ENCODE data around the gene GJC1.

GJC1 gene

GRCh38 chr17:44796731-44797130, 33.4 kb downstream of the GJC1 start:
- no peak for DNase-seq

GRCh38 chr17:44795928-44796327, 34.2 kb downstream of the GJC1 start:
- DNase-seq, result no peak

GRCh38 chr17:44795421-44795820, 34.7 kb downstream of the GJC1 start:
- DNase-seq, result no peak

GRCh38 chr17:44794851-44795413, 35.2 kb downstream of the GJC1 start:
- no peak for DNase-seq

DNA sequence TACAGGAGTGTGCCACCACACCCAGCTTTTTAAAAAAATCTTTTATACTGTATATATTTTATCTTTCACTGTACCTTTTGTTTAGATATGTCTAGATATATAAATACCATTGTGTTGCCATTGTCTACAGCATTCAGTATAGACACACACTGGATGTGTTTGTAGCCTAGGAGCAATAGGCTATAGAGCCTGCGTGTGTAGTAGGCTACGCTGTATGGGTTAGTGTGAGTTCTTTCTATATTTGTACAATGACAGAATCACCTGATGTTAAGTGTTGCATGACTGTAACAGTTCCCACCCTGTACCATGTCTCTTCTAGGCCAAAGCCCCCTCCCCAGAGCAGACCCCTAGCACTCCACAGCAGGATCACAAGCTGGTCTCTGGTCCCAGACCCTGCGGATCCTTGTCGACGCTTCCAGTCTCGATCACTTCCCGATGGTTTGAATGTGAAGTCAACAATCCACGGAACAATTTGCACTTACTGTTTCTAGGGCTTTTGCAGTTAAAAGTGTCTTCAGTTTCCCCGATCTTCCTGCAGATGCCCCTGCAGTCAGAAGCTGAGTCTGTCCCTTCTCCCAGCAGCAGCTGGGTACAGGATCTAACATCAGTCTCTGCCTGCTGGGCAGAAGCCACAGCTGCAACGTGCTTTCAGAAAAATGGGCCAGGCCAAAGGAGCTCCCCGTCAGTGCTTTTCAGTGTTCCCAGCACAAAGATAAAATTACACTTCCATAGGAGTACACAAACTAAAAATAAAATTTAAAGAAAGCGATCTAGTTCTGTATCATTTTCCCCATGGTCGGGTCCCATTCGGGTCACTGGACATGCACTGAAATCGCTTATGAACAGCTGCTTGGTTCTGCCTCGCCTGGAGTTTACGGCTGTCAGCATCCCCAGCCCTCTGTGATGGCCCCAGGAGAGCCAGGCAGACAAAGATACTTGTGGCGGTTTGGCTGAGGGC, 35.9 kb downstream of the GJC1 start:
- no peak for DNase-seq

DNA sequence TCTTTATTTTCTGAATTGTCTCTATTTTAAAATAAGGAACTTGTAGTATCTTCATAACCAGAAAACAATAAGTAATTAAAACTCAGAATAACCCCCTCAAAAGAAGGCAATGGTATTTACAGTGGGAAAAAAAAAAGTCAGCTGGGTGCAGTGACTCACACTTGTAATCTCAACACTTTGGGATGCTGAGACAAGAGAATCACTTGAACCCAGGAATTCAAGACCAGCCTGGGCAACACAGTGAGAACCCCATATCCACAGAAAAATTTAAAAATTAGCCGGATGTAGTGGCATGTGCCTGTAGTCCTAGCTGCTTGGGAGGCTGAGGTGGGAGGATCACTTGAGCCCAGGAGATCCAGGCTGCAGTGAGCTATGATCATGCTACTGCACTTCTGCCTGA, 37.8 kb downstream of the GJC1 start:
- no peak for DNase-seq

DNA sequence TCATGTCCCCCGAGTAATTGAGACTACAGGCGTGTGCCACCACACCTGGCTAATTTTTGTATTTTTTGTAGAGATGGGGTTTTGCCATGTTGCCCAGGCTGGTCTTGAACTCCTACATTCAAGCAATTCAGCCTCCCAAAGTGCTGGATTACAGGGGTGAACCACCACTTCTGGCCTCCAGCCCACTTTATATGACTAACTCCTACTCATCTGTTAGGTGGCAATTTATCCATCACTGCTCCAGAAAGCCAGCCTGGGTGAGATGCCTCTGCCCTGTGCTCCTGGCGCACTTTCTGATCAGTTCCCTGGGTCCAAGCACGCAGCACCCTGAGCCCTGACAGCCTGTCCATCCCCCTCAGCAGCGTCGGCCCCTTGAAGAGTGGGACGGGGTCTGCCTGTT, 41.9 kb downstream of the GJC1 start:
- no peak for DNase-seq

DNA sequence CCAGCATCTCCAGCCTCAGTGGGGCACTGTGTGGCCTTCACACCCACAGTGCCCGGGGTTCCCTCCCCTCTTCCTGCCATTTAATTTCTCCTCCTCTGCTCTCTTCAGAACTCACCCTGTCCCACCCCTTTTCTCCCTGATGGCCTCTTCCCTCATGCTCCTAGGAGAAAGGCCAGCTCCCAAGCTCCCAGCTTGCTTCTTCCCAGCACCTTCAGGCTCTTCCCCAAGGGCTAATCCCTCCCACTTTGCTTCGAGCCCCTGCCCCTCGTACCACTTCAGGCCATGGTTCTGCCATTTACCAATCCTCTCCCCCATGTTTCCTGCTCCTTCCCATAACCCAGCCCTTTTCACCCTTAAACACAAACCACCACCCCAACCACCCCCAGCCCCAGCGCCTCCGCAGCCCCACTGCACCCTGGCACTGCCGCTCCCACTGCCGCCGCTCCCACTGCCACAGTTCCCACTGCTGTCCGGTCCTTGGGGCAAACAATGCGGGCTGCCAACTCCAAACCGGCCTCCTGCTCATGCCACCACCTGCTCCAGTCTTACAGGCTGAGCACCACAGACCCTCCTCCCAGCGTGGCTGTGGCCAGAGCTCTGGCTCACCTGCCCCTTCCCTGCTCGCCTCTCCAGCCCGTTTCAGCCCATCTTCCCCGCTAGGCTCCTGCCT, 42.7 kb downstream of the GJC1 start:
- no peak for DNase-seq

DNA sequence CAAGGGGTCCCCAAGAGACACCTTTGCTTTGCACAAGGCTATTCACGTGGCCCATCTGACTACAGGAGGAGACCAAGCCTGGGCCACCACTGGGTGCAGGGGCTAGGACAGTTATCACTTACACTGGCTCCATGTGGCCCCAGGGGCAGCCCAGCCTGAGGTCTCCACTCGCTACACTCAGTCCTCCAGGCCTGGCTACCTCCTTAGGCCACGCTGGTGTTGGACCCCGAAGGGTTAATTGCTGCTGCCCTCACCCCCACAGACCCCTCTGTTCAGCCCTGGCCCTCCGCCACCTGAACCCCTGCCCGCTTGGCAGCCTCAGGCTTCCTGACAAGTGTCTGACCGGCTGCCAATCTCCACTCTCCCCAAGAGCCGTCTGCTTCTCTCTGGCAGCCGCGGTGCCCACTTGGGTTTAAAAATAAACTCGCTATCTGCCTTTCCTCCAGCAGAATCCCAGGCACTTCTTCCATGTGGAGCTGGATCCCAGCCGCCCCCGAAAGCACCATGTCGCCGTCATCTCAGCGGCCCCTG, 43.5 kb downstream of the GJC1 start:
- no peak for DNase-seq

GRCh38 chr17:44785921-44786320, 44.2 kb downstream of the GJC1 start:
- no peak for DNase-seq

DNA sequence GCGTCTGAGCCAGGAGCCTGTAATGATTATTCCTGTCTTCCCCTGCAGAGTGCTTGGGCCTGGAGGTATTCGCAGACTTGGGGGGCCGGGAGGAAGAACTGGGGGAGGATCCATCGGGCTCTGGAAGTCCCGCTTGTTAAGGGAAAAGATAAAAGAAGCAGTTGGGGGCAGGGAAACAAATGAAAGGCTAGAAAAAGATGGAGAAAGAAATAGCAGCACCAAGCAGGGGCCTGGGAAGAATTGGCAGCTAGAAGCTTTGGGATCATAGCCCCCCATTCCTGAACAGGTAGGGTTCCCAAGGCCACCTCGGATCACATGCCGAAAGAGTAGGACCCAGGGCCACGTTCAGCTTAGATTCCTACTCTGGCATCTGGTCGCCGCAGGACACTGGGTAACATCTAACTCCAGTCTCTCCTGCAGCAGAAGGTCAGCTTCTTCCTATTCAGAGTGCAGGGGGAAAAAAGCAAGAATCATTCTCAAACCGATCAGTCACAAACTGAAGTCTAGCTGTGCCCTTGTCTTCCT, 47.7 kb downstream of the GJC1 start:
- DNase-seq, result no peak

GRCh38 chr17:44781551-44782325, 48.3 kb downstream of the GJC1 start:
- DNase-seq, result no peak

DNA sequence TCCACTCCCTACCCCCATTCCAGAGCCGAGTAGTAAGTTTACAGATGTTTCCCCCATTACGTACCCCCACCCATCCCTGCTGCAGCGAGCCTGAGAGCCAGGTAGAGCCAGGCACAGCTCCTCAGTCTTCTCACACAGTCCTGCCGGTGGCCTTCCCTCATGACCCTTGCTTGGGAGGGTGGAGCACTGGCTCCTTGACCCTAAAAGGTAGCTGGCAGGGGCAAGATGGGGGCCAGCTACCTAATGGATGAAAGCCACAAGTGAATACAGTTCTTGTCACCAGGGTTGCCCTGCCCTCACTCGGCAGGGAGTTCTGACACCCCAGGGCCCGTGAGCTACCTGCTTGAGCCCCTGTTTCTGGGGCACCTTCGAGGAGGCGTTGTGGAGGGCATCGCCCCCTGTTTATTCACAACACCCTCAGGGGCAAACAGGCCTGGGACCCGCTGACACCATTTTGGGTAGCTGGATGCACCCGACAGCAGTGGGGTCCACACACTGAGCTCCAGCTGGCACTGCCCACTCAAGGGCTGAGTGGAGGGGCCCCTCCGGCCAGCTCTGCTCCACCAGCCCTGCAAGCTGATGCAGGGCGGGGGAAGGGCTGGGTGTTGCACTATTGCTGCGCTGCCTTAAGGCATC, 49.1 kb downstream of the GJC1 start:
- DNase-seq, result no peak

DNA sequence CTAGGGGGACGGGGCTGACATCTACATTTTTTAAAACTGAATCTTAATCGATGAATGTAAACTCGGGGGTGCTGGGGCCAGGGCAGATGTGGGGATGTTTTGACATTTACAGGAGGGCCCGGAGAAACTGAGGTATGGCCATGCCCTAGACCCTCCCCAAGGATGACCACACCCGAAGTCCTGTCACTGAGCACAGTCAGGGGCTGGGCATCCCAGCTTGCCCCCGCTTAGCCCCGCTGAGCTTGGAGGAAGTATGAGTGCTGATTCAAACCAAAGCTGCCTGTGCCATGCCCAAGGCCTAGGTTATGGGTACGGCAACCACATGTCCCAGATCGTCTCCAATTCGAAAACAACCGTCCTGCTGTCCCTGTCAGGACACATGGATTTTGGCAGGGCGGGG, 49.9 kb downstream of the GJC1 start:
- no peak for DNase-seq

GRCh38 chr17:44779211-44780025, 50.7 kb downstream of the GJC1 start:
- peak; percentile 73 for DNase-seq

GRCh38 chr17:44778656-44779210, 51.4 kb downstream of the GJC1 start:
- DNase-seq, result no peak

GRCh38 chr17:44777394-44778348, 52.4 kb downstream of the GJC1 start:
- no peak for DNase-seq

- no peak for DNase-seq
Observed at GRCh38 chr17:44776628-44777393, 53.3 kb downstream of the GJC1 start.
